ENCODE measurements around the gene GID8.

Gene GID8

DNA sequence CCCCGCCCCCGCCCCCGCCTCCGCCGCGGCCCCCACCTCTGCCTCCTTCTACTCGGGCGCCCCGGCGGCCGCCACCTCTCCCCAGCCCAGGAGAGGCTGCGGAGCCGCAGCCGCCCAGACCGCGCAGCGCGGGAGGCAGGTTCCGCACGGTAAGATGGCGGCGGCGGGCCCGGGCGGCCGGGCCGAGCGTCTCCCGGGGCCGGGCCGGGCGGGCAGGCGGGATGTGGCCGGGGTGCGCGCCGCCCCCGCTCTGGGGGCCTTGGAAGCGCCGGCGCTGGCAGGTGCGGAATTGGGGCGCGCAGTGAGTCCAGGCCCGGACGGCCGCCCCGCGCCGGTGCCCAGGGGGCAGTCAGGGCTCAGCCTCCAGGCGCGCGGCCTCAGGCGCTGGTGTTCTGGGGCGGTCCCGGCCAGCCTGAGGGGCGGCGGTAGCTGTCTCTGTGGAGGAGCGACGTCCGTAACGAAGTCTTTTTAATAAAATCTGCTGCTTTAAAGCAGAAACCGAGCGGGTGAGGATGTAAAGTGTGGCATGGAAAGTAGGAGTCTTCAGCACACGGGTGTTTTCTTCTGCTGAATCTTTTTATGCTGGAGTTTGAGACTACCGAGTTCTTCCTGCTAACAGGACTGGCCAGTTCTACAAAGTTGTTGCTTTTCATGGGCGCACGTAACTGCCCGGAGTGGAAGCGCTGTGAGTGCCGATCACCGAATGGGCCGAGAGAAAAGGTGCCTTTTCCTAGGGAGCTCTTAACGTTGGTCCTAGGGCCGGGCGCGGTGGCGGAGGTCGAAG, at the start of gene GID8:
TSS of gene GID8 (plus strand) at position 43 of the 784 bp plus-strand sequence. CDS start 3,356 bp downstream, outside the sequence.
- TF ChIP-seq POLR2A (IDR thresholded peaks at IDR 0.05; ENCODE audit: low read depth, low read length): no peak
- no peak for FAIRE-seq
- peak; percentile 68 for DNase-seq (ENCODE audit: insufficient read length, low spot score)

DNA sequence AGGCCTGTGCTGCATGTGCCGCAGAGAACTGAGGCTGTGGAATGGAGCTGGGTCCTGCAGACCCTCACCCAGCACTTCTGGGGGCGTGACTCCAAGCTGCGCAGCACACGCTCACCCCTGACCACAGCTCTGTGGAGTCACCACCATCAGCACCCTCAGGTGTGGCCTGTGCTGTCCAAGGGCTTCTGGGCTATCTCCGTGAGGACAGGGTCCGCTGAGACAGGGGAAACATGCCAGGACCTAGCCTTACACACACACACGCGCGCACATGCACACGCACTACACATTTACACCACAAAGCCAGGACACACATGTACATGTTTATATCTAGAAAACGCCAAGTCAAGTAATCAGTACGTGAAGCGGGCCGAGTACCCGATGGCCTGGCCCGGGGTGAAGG, 49.5 kb upstream of the GID8 start:
- no peak for DNase-seq (ENCODE audit: insufficient read length, low spot score)
- TF ChIP-seq POLR2A (IDR thresholded peaks at IDR 0.05; ENCODE audit: low read depth, low read length): no peak
- no peak for FAIRE-seq

DNA sequence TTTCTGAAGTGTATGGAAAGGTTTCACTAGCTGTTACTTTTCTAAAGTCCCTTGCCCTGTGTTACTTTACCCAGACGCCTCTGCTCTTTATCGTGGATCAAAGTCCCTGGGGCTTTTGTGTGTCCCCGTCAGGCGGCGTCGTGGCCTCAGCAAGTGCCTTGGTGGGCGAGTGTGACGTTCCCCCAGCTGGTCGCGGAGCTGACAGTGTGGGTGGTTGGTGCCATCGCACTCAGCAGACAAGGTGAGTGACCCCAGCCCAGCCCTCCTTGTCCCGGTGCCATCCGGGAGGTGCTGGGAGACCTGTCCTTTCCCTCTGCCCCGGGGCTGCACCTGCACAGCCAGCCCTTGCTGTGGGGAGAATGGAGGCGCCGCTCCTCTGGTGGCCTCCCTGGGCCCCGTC, 49.0 kb upstream of the GID8 start:
- TF ChIP-seq POLR2A (IDR thresholded peaks at IDR 0.05; ENCODE audit: low read depth, low read length): no peak
- FAIRE-seq: no peak

DNA sequence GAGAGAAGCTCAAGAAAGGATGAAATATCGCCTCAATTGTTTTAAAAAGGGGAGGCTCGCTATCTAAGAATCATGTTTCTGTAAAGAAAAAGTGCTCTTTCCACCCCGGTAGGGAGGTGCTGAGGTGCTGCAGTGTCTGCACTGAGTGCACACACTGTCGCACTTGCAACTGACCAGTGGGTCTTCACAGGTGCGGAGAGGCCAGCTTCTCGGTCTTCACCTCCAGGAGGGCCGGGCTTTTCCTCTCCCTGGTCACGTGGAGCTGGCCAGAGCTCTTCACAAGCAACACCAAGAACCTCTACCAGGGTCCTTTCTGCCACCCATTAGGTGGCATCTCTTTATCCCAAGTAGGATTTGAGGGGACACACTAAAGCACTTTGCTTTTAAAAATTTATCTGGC, 48.5 kb upstream of the GID8 start:
- no peak for TF ChIP-seq POLR2A (IDR thresholded peaks at IDR 0.05; ENCODE audit: low read depth, low read length)
- FAIRE-seq: no peak
- DNase-seq (ENCODE audit: insufficient read length, low spot score): no peak

More for the DNA sequence above, 49.0 kb upstream of the GID8 start:
- no peak for DNase-seq (ENCODE audit: insufficient read length, low spot score)

DNA sequence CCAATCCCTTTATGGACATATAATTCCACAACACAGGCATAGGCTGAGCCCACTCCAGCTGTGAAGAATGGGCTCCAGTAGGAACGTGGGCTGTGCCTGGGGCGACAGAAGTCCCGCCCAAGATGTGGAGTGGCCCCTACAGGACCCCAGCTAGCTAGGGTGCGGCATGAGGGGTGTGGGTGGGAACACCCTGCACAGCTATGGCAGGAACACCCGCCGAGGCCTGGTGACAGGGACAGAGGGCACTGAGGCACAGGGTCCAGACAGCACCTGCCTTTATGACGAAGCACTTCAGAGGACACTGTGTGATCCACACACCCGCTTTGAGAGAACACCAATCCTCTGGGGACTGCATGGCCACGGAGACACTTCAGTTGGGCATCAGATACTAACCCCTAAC, 48.1 kb upstream of the GID8 start:
- no peak for FAIRE-seq
- DNase-seq (ENCODE audit: insufficient read length, low spot score): no peak
- no peak for TF ChIP-seq POLR2A (IDR thresholded peaks at IDR 0.05; ENCODE audit: low read depth, low read length)

DNA sequence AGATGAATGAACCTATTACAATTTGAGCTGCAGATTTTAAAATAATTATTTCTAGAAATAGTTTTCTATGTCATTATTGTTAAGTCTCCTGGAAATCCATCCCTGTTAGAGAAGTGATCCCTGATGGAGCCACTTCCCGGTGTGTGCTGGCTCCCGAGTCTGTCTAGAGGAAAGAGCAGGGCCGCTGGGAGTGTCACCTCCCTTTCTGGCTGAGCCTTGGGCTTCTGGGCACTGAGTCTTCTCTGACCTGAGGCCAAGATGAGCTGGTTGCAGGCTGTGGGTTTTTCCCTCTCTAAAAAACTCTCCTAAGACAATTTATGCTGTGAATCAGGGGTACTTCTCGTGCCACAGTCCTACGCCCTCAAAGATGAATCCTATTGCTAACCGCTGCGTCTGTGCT, 47.5 kb upstream of the GID8 start:
- no peak for FAIRE-seq
- TF ChIP-seq POLR2A (IDR thresholded peaks at IDR 0.05; ENCODE audit: low read depth, low read length): no peak
- DNase-seq (ENCODE audit: insufficient read length, low spot score): no peak

DNA sequence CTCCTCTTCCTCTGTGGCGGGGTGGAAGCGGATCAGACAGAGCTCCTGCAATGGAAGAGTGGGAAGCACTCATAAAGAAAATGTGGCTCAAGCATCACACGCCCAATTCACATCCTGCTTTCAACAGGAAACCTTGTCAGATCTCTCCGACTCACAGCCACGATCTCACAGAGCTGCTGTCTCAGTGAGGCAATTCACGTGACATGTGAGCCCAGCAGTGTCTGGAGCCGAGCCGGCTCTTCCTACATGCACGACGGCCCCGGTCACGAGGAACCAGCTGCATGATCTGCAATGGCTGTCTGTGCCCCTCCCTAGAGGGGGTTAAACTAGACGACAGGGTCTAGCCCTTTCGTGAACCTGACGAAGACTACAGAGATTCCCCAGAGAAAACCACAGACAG, 46.8 kb upstream of the GID8 start:
- no peak for TF ChIP-seq POLR2A (IDR thresholded peaks at IDR 0.05; ENCODE audit: low read depth, low read length)
- FAIRE-seq (no peak), DNase-seq (ENCODE audit: insufficient read length, low spot score) (no peak)

DNA sequence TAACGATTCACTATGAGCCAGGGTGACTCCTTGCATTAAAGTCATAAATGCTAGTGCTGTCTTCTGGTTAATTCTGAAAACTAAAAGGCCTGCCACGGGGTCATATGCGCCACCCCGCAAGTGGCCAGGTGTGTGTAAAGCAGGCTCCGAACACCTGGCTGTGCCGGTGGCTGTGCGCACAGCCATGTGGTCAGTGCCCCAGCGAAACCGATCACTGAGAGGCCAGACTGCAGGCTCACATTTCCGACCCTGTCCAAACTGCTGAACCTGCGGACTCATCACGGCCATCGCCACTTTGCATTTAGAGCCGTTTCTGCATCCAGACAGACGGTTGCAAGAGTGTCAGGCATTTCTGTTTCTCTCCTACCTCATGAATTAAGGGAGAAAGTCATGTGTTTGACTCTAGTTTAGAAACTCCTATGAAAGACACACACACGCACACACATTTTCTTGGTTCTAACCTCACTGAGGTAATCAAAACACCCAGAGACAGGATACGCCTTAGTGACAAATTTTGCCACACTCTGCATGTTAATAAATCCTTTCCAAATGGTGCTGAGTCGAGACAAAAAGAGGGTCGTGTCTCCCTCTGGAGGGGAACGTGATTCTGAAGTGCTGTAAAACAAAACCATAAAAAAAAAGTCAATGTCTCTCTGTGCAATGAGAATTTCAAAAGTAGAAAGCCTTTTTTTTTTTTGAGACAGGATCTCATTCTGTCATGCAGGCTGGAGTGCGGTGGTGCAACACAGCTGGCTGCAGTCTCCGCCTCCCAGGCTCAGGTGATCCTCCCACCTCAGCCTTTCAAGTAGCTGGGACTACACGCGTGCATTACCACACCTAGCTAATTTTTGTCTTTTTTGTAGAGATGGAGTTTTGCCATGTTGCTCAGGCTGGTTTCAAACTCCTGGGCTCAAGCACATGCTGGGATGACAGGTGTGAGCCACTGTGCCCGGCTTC, 45.3 kb upstream of the GID8 start:
- no peak for TF ChIP-seq POLR2A (IDR thresholded peaks at IDR 0.05; ENCODE audit: low read depth, low read length)
- DNase-seq (ENCODE audit: insufficient read length, low spot score) (no peak), FAIRE-seq (no peak)

DNA sequence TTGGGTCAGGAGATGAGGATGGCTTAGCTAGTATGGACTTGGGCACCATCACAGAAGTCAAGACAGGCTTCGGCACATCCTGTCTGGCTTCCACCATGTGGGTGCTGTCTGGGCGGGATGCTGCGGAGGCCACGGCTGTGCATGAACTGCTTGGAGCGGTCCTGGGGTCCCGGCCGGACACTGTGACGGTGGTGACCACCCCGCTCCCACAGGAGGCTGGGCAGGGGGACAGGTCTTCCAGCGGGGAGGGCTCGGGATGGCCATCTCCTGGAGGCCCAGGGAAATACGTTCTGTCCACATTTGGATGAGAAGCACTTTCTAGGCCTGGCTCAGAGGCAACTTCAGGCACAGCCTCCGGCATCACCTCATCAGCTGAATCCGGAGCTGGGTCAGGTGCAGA, 44.2 kb upstream of the GID8 start:
- TF ChIP-seq POLR2A (IDR thresholded peaks at IDR 0.05; ENCODE audit: low read depth, low read length): no peak
- DNase-seq (ENCODE audit: insufficient read length, low spot score): no peak
- no peak for FAIRE-seq

DNA sequence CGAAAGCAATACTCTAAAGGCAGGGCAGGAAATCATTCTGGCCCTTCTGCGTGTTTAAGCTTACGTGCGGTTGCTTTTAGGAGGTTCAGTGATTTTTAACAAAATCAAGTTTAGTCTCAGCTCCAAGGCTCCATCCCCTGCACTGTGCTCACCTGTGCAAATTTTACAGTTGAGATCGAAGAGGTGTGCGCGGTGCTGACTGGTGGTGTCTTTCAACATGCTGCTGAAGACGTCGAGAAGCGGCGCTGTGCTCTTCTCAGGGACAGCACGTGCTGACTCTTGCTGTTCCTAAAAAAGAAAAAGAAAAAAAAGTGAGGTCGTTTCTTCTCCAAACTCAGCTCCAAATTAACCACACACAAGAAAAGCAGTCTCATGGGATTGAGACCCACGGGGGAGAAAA, 43.7 kb upstream of the GID8 start:
- TF ChIP-seq POLR2A (IDR thresholded peaks at IDR 0.05; ENCODE audit: low read depth, low read length): no peak
- FAIRE-seq (no peak), DNase-seq (ENCODE audit: insufficient read length, low spot score) (no peak)

DNA sequence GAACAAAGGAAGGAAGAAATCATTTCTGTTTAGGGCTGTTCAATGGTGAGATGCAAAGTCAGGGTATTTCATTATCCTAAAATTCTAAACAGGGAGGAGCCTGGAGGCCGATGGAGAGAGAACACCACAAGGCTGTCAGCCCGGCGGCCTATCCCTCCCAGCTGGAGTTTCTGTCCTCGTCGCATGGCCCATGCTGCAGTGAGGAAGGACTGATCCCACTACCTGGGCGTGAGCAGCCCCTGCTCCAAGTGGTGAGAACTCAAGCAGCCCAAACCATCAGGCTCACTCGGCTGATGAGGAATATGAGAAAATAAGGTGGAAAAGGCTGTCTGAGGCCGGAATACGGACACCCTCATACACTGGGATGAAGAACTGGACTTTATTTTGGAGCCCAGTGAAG, 42.4 kb upstream of the GID8 start:
- DNase-seq (ENCODE audit: insufficient read length, low spot score) (no peak), FAIRE-seq (no peak)

DNA sequence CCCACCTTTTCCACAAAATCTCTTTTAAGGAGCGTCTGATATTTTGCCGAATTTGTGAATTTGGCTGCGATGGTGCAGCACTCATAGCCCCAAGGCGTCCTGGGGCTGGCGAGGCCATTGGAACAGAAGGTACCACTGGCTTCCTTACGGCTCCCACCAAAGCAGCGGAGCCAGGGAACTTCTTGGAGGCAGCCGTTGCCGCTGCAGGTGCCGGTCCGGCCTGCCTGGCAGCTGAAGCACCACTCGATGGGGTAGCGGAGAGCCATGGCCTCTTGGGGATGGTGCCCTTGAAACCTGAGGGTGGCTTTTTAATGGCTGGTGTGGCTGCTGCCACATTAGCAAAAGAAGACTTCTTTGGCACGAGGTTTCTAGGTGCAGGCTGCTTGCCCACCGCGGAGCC, 41.4 kb upstream of the GID8 start:
- no peak for TF ChIP-seq POLR2A (IDR thresholded peaks at IDR 0.05; ENCODE audit: low read depth, low read length)
- no peak for FAIRE-seq
- no peak for DNase-seq (ENCODE audit: insufficient read length, low spot score)

More for the DNA sequence above, 42.4 kb upstream of the GID8 start:
- TF ChIP-seq POLR2A (IDR thresholded peaks at IDR 0.05; ENCODE audit: low read depth, low read length): no peak

DNA sequence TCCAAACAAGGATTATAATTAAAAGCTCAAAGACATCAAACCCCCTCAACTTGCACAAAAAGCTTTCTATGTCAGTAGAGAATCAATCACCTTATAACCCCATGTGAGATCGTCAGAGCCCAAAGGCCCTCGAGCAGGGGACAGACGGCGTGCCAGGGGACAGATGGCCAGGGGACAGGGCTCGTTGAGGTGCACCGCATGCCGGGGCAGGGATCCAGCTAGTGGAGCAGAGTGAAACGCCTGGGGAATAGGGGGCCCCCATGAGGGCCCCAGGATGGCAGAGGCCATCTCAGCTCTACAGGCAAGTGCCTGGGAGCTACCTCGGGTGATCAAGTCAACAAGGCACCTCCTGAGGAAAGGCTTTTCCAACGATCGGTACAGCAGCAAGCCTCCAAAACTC, 40.3 kb upstream of the GID8 start:
- TF ChIP-seq POLR2A (IDR thresholded peaks at IDR 0.05; ENCODE audit: low read depth, low read length): no peak
- no peak for DNase-seq (ENCODE audit: insufficient read length, low spot score)
- no peak for FAIRE-seq

DNA sequence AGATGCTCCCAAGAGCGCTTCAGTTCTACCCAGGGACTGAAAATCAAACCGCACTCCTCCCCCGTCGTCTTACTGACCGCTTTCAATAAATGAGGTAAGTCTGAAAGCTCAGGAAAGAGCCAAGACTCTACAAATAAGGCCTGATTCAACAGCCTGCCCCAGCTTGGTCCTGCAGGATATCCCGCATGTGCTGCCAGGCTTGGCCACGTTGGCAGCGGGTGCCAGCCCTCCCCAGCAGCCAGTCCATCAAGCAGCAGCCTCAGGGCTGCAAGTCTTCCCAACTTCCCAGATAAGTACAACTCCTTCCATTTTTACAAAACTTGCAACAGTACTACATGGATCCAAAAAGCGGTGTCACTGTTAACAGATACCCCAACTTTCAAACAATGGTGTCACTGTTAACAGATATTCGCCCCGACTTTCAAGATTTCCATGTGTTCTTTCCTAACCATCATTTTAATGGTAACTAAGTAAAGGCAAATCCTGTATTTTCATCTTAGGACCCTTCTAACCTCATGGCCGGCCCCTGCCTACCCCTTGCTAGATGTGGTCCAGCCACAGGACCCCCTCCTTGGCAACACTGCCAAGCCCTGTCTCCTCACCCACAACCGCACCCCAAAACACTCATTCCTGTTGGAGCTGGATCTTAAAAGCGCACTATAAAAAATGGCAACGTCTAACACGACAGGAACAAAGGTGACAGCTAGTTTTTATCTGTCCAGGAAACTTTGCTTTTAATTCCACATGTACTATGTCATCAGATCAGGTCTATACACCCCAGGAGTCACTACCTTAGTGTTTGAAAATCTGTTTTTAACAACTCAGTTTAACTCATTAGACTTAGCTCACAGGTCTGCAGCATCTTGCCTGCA, 39.6 kb upstream of the GID8 start:
- DNase-seq (ENCODE audit: insufficient read length, low spot score) (no peak), FAIRE-seq (no peak)
- TF ChIP-seq POLR2A (IDR thresholded peaks at IDR 0.05; ENCODE audit: low read depth, low read length): no peak

Data from H54 (cell line).